H1 (cell line): ENCODE data around the gene CHDH. TPM values are rescaled to one million over a fixed set of nuclear protein-coding genes. Genes with fewer than 3 reads are reported as not detected.

Source experiments
- CTCF ChIA-PET: fragments of 300-600 bp; sonication (Branson Sonifier 250); formaldehyde crosslinking; loops from one replicate; lab custom pipeline; 2021; ENCODE audit not compliant: partially characterized antibody; lab: Charles Lee
- POLR2A ChIA-PET: fragments of 300-600 bp; sonication (Branson Sonifier 250); formaldehyde crosslinking; loops from one replicate; lab custom pipeline; 2021; ENCODE audit warnings: inconsistent platforms; ENCODE audit not compliant: partially characterized antibody; lab: Charles Lee
- DNase-seq, 2 experiments: peaks; one replicate each; pipeline versions ENCODE4 v3.0.0 to v3.0.0-alpha.2; 2010 to 2022; ENCODE audit warnings: low spot score in 2 of 2, low read depth in 1 of 2, mixed read lengths in 1 of 2
- FAIRE-seq: peaks from 2 replicates; lab custom pipeline; 2011; peaks lifted over from hg19 to GRCh38; lab: Jason Lieb, UNC
- H2AFZ ChIP-seq: 2 replicates; pipeline ENCODE4 v1.8.1; 2012; ENCODE audit warnings: low read length, inconsistent platforms
- H2AK5ac ChIP-seq: 2 replicates; pipeline ENCODE4 v1.6.1; 2013; ENCODE audit warnings: low read depth, low read length
- H2BK120ac ChIP-seq: replicated peaks from 2 replicates; pipeline ENCODE3; 2013; ENCODE audit warnings: low read depth, low read length, inconsistent platforms
- H2BK12ac ChIP-seq: 2 replicates; pipeline ENCODE4 v1.6.1; 2013; ENCODE audit warnings: low read depth, low read length
- H2BK15ac ChIP-seq: 2 replicates; pipeline ENCODE4 v1.6.1; 2013; ENCODE audit warnings: low read length
- H2BK20ac ChIP-seq: 2 replicates; pipeline ENCODE4 v1.6.1; 2013; ENCODE audit warnings: low read length
- H2BK5ac ChIP-seq: 2 replicates; pipeline ENCODE4 v1.6.1; 2013; ENCODE audit warnings: low read depth, low read length
- H3K14ac ChIP-seq: 2 replicates; pipeline ENCODE4 v1.6.1; 2013; ENCODE audit warnings: inconsistent platforms; ENCODE audit not compliant: insufficient read length
- H3K18ac ChIP-seq: 2 replicates; pipeline ENCODE4 v1.6.1; 2013; ENCODE audit warnings: low read length; ENCODE audit errors: extremely low read depth
- H3K23ac ChIP-seq: 2 replicates; pipeline ENCODE4 v1.6.1; 2013; ENCODE audit warnings: inconsistent platforms; ENCODE audit not compliant: insufficient read length
- H3K23me2 ChIP-seq: 2 replicates; pipeline ENCODE4 v1.6.1; 2013; ENCODE audit warnings: low read depth, low read length
- H3K27ac ChIP-seq: 2 replicates; pipeline ENCODE4 v1.6.1; 2011; ENCODE audit warnings: low read depth, low read length, inconsistent platforms
- H3K27me3 ChIP-seq, 4 experiments: replicated peaks in 1 of 4; 1 replicate in 1 of 4; 2 replicates in 3 of 4; pipeline versions ENCODE4 v1.6.1 to v1.8.1; 2011 to 2013; ENCODE audit warnings: low read length in 3 of 4, mild to moderate bottlenecking in 3 of 4, inconsistent platforms in 2 of 4, mixed read lengths in 2 of 4, moderate library complexity in 1 of 4; ENCODE audit not compliant: control insufficient read depth in 3 of 4, insufficient read depth in 3 of 4; ENCODE audit errors: extremely low read depth in 1 of 4
- H3K36me3 ChIP-seq, 4 experiments: 2 replicates each; pipeline versions ENCODE4 v1.6.1 to v1.8.1; 2011 to 2013; ENCODE audit warnings: mild to moderate bottlenecking in 4 of 4, low read length in 3 of 4, moderate library complexity in 2 of 4, control low read depth in 1 of 4, inconsistent platforms in 1 of 4; ENCODE audit not compliant: insufficient read depth in 4 of 4, control insufficient read depth in 2 of 4
- H3K4ac ChIP-seq: replicated peaks from 2 replicates; pipeline ENCODE3; 2013; ENCODE audit warnings: low read length, low read depth, mixed read lengths, inconsistent platforms; ENCODE audit not compliant: insufficient read length
- H3K4me1 ChIP-seq, 4 experiments: replicated peaks in 1 of 4; 1 replicate in 1 of 4; 2 replicates in 3 of 4; pipeline versions ENCODE4 v1.6.1 to v1.8.1; 2011 to 2013; ENCODE audit warnings: low read length in 3 of 4, inconsistent platforms in 2 of 4, mixed read lengths in 1 of 4; ENCODE audit not compliant: insufficient read depth in 4 of 4, control insufficient read depth in 3 of 4
- H3K4me2 ChIP-seq, 2 experiments: 2 replicates each; pipeline versions ENCODE4 v1.6.1 to v1.8.1; 2011 to 2013; ENCODE audit warnings: low read depth in 2 of 2, low read length in 2 of 2, control low read depth in 1 of 2, inconsistent platforms in 1 of 2, mild to moderate bottlenecking in 1 of 2; ENCODE audit not compliant: insufficient read depth in 1 of 2
- H3K4me3 ChIP-seq, 4 experiments: fragments of 200-600, 300-600 bp in 1 of 4; sonication (generic), shearing (Covaris generic), sonication (Bioruptor Twin) in 1 of 4; 2 replicates each; pipeline versions ENCODE4 v1.5.1 to v1.8.1; 2011 to 2016; ENCODE audit warnings: low read length in 4 of 4, low read depth in 3 of 4, control low read depth in 2 of 4, inconsistent platforms in 2 of 4, mild to moderate bottlenecking in 2 of 4, mixed read lengths in 1 of 4, moderate library complexity in 1 of 4; ENCODE audit not compliant: insufficient read depth in 2 of 4; ENCODE audit errors: extremely low read depth in 1 of 4
- H3K56ac ChIP-seq: replicated peaks from 2 replicates; pipeline ENCODE3; 2013; ENCODE audit warnings: low read depth, mild to moderate bottlenecking, mixed read lengths, low read length, inconsistent platforms; ENCODE audit not compliant: insufficient read length
- H3K79me1 ChIP-seq: 2 replicates; pipeline ENCODE4 v1.6.1; 2013; ENCODE audit warnings: low read depth, low read length, control low read depth
- H3K79me2 ChIP-seq, 2 experiments: 2 replicates each; pipeline versions ENCODE4 v1.6.1 to v1.8.1; 2012 to 2013; ENCODE audit warnings: low read length in 2 of 2, mild to moderate bottlenecking in 2 of 2, inconsistent platforms in 1 of 2; ENCODE audit not compliant: insufficient read depth in 2 of 2, control insufficient read depth in 1 of 2
- H3K9ac ChIP-seq, 4 experiments: replicated peaks in 1 of 4; 1 replicate in 1 of 4; 2 replicates in 3 of 4; pipeline versions ENCODE4 v1.6.1 to v1.8.1; 2011 to 2013; ENCODE audit warnings: low read depth in 3 of 4, low read length in 3 of 4, control low read depth in 2 of 4, mild to moderate bottlenecking in 2 of 4, moderate library complexity in 2 of 4, inconsistent platforms in 1 of 4; ENCODE audit errors: extremely low read depth in 1 of 4
- H3K9me3 ChIP-seq, 2 experiments: 2 replicates each; pipeline versions ENCODE4 v1.6.1 to v1.8.1; 2012 to 2013; ENCODE audit warnings: mild to moderate bottlenecking in 2 of 2, moderate library complexity in 2 of 2, control low read depth in 1 of 2, inconsistent platforms in 1 of 2, low read depth in 1 of 2, low read length in 1 of 2, mixed read lengths in 1 of 2; ENCODE audit not compliant: insufficient read depth in 2 of 2
- H4K20me1 ChIP-seq, 2 experiments: replicated peaks in 1 of 2; 2 replicates each; pipeline versions ENCODE3 to v1.8.1; 2011 to 2013; ENCODE audit warnings: inconsistent platforms in 2 of 2, low read length in 2 of 2, mild to moderate bottlenecking in 1 of 2; ENCODE audit not compliant: insufficient read depth in 2 of 2, control insufficient read depth in 1 of 2
- H4K5ac ChIP-seq: 2 replicates; pipeline ENCODE4 v1.6.1; 2013; ENCODE audit warnings: low read length, low read depth, mixed read lengths, inconsistent platforms; ENCODE audit not compliant: insufficient read length
- H4K8ac ChIP-seq: 2 replicates; pipeline ENCODE4 v1.8.0; 2013; ENCODE audit warnings: mild to moderate bottlenecking, moderate library complexity, low read length, inconsistent platforms; ENCODE audit not compliant: insufficient read depth; ENCODE audit errors: extremely low read depth
- H4K91ac ChIP-seq: replicated peaks from 2 replicates; pipeline ENCODE3; 2013; ENCODE audit warnings: low read length, mixed read lengths, inconsistent platforms; ENCODE audit not compliant: insufficient read length
- ATF3 ChIP-seq: IDR thresholded peaks from 2 replicates; pipeline ENCODE4 v1.6.1; 2011; ENCODE audit warnings: low read depth, mild to moderate bottlenecking, low read length; ENCODE audit not compliant: insufficient read depth
- CTCF ChIP-seq, 3 experiments: IDR thresholded peaks; 1 replicate in 2 of 3; 2 replicates in 1 of 3; pipeline versions ENCODE4 v1.5.1 to v1.6.1; 2011; ENCODE audit warnings: low read length in 3 of 3, mild to moderate bottlenecking in 3 of 3, inconsistent platforms in 2 of 3, low read depth in 1 of 3, moderate library complexity in 1 of 3; ENCODE audit not compliant: insufficient read depth in 1 of 3; ENCODE audit errors: control extremely low read depth in 1 of 3
- EGR1 ChIP-seq: IDR thresholded peaks from 2 replicates; pipeline ENCODE4 v1.6.1; 2011; ENCODE audit warnings: low read depth, low read length, borderline replicate concordance
- KDM5A ChIP-seq: fragments of 200-600 bp; IDR thresholded peaks from 2 replicates; pipeline ENCODE4 v1.7.1; 2012; ENCODE audit warnings: mild to moderate bottlenecking, low read length, inconsistent platforms, mixed read lengths
- POLR2A ChIP-seq, 2 experiments: IDR thresholded peaks; 1 replicate in 1 of 2; 2 replicates in 1 of 2; pipeline ENCODE4 v1.6.1; 2011; ENCODE audit warnings: low read depth in 2 of 2, low read length in 2 of 2, mild to moderate bottlenecking in 2 of 2; ENCODE audit errors: control extremely low read depth in 1 of 2
- RNF2 ChIP-seq: fragments of 200-900, 300-1000 bp; sonication (generic); IDR thresholded peaks from 2 replicates; pipeline ENCODE4 v1.7.1; 2016; ENCODE audit warnings: borderline replicate concordance, low read depth, mild to moderate bottlenecking, antibody characterized with exemption, low read length; ENCODE audit not compliant: poor library complexity, severe bottlenecking; ENCODE audit errors: missing control alignments
- SIN3A ChIP-seq, 2 experiments: IDR thresholded peaks in 1 of 2; conservative IDR thresholded peaks in 1 of 2; 2 replicates each; pipeline ENCODE4 v1.6.1; 2011 to 2012; ENCODE audit warnings: low read length in 2 of 2, improper control_type of control experiment in 1 of 2, low read depth in 1 of 2, mild to moderate bottlenecking in 1 of 2
- WGBS, 2 experiments: shearing (Covaris generic) in 1 of 2; methylation state at CpG; one replicate each; pipeline versions ENCODE4 v1.1.6 to v1.1.7; 2013 to 2015; ENCODE audit warnings: low lambda C conversion rate in 2 of 2, mixed read lengths in 2 of 2, inconsistent platforms in 1 of 2, low coverage in 1 of 2, missing lambda C conversion rate in 1 of 2; ENCODE audit not compliant: insufficient replicate concordance in 2 of 2, insufficient coverage in 1 of 2, insufficient read length in 1 of 2; ENCODE audit errors: extremely low coverage in 1 of 2, missing lambda C conversion rate in 1 of 2; 5-methylcytosine and 5-hydroxymethylcytosine counted together
- polyA plus RNA-seq, 7 experiments: library from polyadenylated mRNA; depleted of rRNA in 3 of 7; stranded (reverse) in 5 of 7; unstranded in 2 of 7; fragments of >200 nt in 5 of 7; fragments of 200-250 nt in 2 of 7; gene quantifications; 1 replicate in 5 of 7; 2 replicates in 1 of 7; 4 replicates in 1 of 7; pipeline versions ENCODE4 v1.2.1 to v1.2.3, GENCODE V29; 2011 to 2013; ENCODE audit warnings: missing spikeins in 2 of 7, mixed read lengths in 2 of 7
- total RNA-seq: library from RNA; stranded (reverse); fragmentation: NEBNext Ultra II Directional; extraction: Animal tissue kit (Norgen Biotek cat#: 25700); gene quantifications from 2 replicates; pipeline ENCODE4 v1.2.1, GENCODE V29; 2021

CHDH gene
- total and polyA plus RNA-seq, 2 of the 8 experiments (the other 6 are each of a cell fraction or from before 2014, with no cell fraction given) = 4.9 to 10.3 TPM

GRCh38 chr3:53842436-53843194, 3.6 kb downstream of the CHDH start:
- Histone ChIP-seq H2BK12ac (no peak overlapping the region), H3K23ac (no peak overlapping the region), H3K4me3 (no peak overlapping the region), H3K4me2 (peak overlapping the region; percentile 5 to 24; a peak in 1 of 4 replicates), H3K36me3 (peaks cover 0 to 6% (median 0%) of the 10 kb centered on the region in 4 experiments; a peak in 1 of 8 replicates), H2AK5ac (no peak overlapping the region; the same call in 1 of the 2 replicates), H2BK15ac (no peak overlapping the region), H3K23me2 (peaks cover 10% of the 10 kb centered on the region), H3K18ac (peak overlapping the region; percentile 15; the same call in 1 of the 2 replicates), H3K79me2 (0 out of 4 replicates have a peak, but pooled peaks cover 0 to 3% of the 10 kb centered on the region in 2 experiments), H3K9ac (no peak overlapping the region; a peak in 1 of 7 replicates), H4K91ac (peak overlapping the region; percentile 57), H4K8ac (no peak overlapping the region), H2BK20ac (no peak overlapping the region), H4K20me1 (peaks cover 0 to 2% of the 10 kb centered on the region in 2 experiments), H3K56ac (no peak overlapping the region), H3K27me3 (peaks cover 3 to 11% (median 9%) of the 10 kb centered on the region in 4 experiments), H2BK120ac (peak overlapping the region; percentile 66), H3K27ac (peak overlapping the region; percentile 34; the same call in 1 of the 2 replicates), H3K4me1 (peaks cover 19 to 30% (median 22%) of the 10 kb centered on the region in 4 experiments), H3K9me3 (no peaks in the 10 kb centered on the region), H3K4ac (peak overlapping the region; percentile 1), H3K79me1 (peaks cover 12% of the 10 kb centered on the region), H2BK5ac (no peak overlapping the region; the same call in 1 of the 2 replicates), H2AFZ (no peak overlapping the region), H4K5ac (peak overlapping the region; percentile 10), H3K14ac (no peak overlapping the region)
- FAIRE-seq = no peak
- 69% methylated on average over 10 of the region's 12 CpGs; no CpG with 5 or more reads in 1 of the 2 experiments for WGBS, 2 experiments
- peak in 1 of 2 experiments; percentile 59 for DNase-seq
- ChIA-PET POLR2A (interaction anchor here (1.1 to 1.5 kb wide), 3 partner anchors 9 to 39 kb away, joined by 3 read pairs; no protein-coding TSS in a partner anchor), CTCF (interaction anchor here (1.4 to 3.5 kb wide), 3 partner anchors 9 to 10 kb away, joined by 4 to 23 read pairs (median 5); no protein-coding TSS in a partner anchor)
- TF ChIP-seq KDM5A (no peak), CTCF (IDR thresholded peaks at IDR 0.05; ENCODE audit: control extremely low read depth in 1 of 3, insufficient read depth in 1 of 3, low read depth in 1 of 3, low read length in 3 of 3) (peak in 1 of 3 experiments; percentile 22; a peak in 1 of 4 replicates), RNF2 (no peak), POLR2A (IDR thresholded peaks at IDR 0.05; ENCODE audit: control extremely low read depth in 1 of 2, low read depth in 2 of 2, low read length in 2 of 2) (no peak), SIN3A (conservative IDR thresholded peaks at IDR 0.05 in 1 of 2, IDR thresholded peaks at IDR 0.05 in 1 of 2; ENCODE audit: low read depth in 1 of 2, low read length in 2 of 2) (no peak), EGR1 (peak; percentile 46; the same call in 1 of the 2 replicates), ATF3 (no peak)
